HepG2 (cell line): ENCODE measurements around the gene CALY. TPM values are rescaled to one million over a fixed set of nuclear protein-coding genes. Genes with fewer than 3 reads are reported as not detected.

Experiments used
- HDAC1 ChIP-seq: sonication (generic); formaldehyde crosslinking; IDR thresholded peaks from 2 replicates; pipeline ENCODE4 v1.5.1; 2020; ENCODE audit warnings: mild to moderate bottlenecking, missing genetic modification reagents
- HMGA1 ChIP-seq: sonication (generic); formaldehyde crosslinking; conservative IDR thresholded peaks from 2 replicates; pipeline ENCODE4 v1.4.0; 2020; ENCODE audit warnings: missing genetic modification reagents
- KDM3A ChIP-seq: IDR thresholded peaks from 2 replicates; pipeline ENCODE4 v1.6.1; 2018; ENCODE audit warnings: low read depth, missing compliant biosample characterization
- KDM6A ChIP-seq: IDR thresholded peaks from 2 replicates; pipeline ENCODE4 v1.6.1; 2016; ENCODE audit warnings: low read depth
- KLF9 ChIP-seq: IDR thresholded peaks from 2 replicates; pipeline ENCODE4 v1.6.1; 2016; ENCODE audit warnings: low read depth
- MYNN ChIP-seq: sonication (generic); formaldehyde crosslinking; IDR thresholded peaks from 2 replicates; pipeline ENCODE4 v1.4.0; 2020; ENCODE audit warnings: mild to moderate bottlenecking, low read depth, missing genetic modification reagents
- NFYB ChIP-seq: sonication (generic); formaldehyde crosslinking; IDR thresholded peaks from 2 replicates; pipeline ENCODE4 v1.4.0; 2020; ENCODE audit warnings: missing genetic modification reagents
- POLR2AphosphoS2 ChIP-seq: IDR thresholded peaks from 2 replicates; pipeline ENCODE4 v1.6.1; 2011; ENCODE audit warnings: low read depth, low read length, improper control_type of control experiment
- SMC3 ChIP-seq: IDR thresholded peaks from 2 replicates; pipeline ENCODE4 v1.6.1; 2011; ENCODE audit warnings: low read length, improper control_type of control experiment
- ZBTB1 ChIP-seq: sonication (generic); formaldehyde crosslinking; IDR thresholded peaks from 2 replicates; pipeline ENCODE4 v1.4.0; 2020; ENCODE audit warnings: missing genetic modification reagents, borderline replicate concordance
- ZFY ChIP-seq: sonication (generic); formaldehyde crosslinking; IDR thresholded peaks from 2 replicates; pipeline ENCODE4 v1.4.0; 2020; ENCODE audit warnings: missing genetic modification reagents
- ZNF232 ChIP-seq: sonication (generic); formaldehyde crosslinking; IDR thresholded peaks from 2 replicates; pipeline ENCODE4 v1.4.0; 2020; ENCODE audit warnings: missing genetic modification reagents, borderline replicate concordance
- ZNF451 ChIP-seq: sonication (generic); formaldehyde crosslinking; IDR thresholded peaks from 2 replicates; pipeline ENCODE4 v1.5.0; 2020; ENCODE audit warnings: mild to moderate bottlenecking, missing genetic modification reagents
- ZNF484 ChIP-seq: sonication (generic); formaldehyde crosslinking; IDR thresholded peaks from 2 replicates; pipeline ENCODE4 v1.5.1; 2020; ENCODE audit warnings: mild to moderate bottlenecking, low read depth, missing genetic modification reagents, borderline replicate concordance
- ZNF616 ChIP-seq: sonication (generic); formaldehyde crosslinking; IDR thresholded peaks from 2 replicates; pipeline ENCODE4 v1.5.0; 2020; ENCODE audit warnings: low read depth, mild to moderate bottlenecking, missing genetic modification reagents
- ZNF652 ChIP-seq: IDR thresholded peaks from 2 replicates; pipeline ENCODE4 v1.6.1; 2016; ENCODE audit warnings: low read depth, borderline replicate concordance
- ZNF709 ChIP-seq: sonication (generic); formaldehyde crosslinking; IDR thresholded peaks from 2 replicates; pipeline ENCODE4 v1.5.0; 2020; ENCODE audit warnings: mild to moderate bottlenecking, missing genetic modification reagents
- ZNF749 ChIP-seq: sonication (generic); formaldehyde crosslinking; IDR thresholded peaks from 2 replicates; pipeline ENCODE4 v1.8.0; 2022; ENCODE audit warnings: mild to moderate bottlenecking, missing genetic modification reagents, moderate library complexity, borderline replicate concordance
- ZNF768 ChIP-seq: sonication (generic); formaldehyde crosslinking; IDR thresholded peaks from 2 replicates; pipeline ENCODE4 v1.4.0; 2020; ENCODE audit warnings: missing genetic modification reagents
- polyA plus RNA-seq, 8 experiments: library from polyadenylated mRNA; depleted of rRNA in 3 of 8; stranded (reverse) in 7 of 8; unstranded in 1 of 8; fragments of >200 nt; fragmentation: Illumina TruSeq in 4 of 8; extraction: Trizol in 4 of 8; gene quantifications; 2 replicates each; pipeline versions ENCODE4 v1.2.1 to v1.2.3, GENCODE V29; 2011 to 2016; ENCODE audit warnings: low read depth in 4 of 8, missing spikeins in 1 of 8, mixed read lengths in 1 of 8; ENCODE audit not compliant: insufficient read depth in 1 of 8
- total RNA-seq, 5 experiments: library from RNA; depleted of rRNA; stranded (reverse); fragments of >200 nt; fragmentation: Illumina TruSeq; extraction: Trizol; gene quantifications; 2 replicates each; pipeline ENCODE4 v1.2.3, GENCODE V29; 2016; ENCODE audit warnings: low read depth in 1 of 5
- TF ChIP-seq, protein P1 (sequence below): sonication (generic); formaldehyde crosslinking; IDR thresholded peaks from 2 replicates; pipeline ENCODE4 v1.4.0; 2020; ENCODE audit warnings: missing genetic modification reagents
- TF ChIP-seq, protein P2 (sequence below): sonication (generic); formaldehyde crosslinking; IDR thresholded peaks from 2 replicates; pipeline ENCODE4 v1.4.0; 2020; ENCODE audit warnings: missing genetic modification reagents
- TF ChIP-seq, protein P3 (sequence below): sonication (generic); formaldehyde crosslinking; IDR thresholded peaks from 2 replicates; pipeline ENCODE4 v1.8.0; 2022; ENCODE audit warnings: missing genetic modification reagents, low read depth, mild to moderate bottlenecking, borderline replicate concordance
- TF ChIP-seq, protein P4 (sequence below): sonication (generic); formaldehyde crosslinking; IDR thresholded peaks from 2 replicates; pipeline ENCODE4 v1.8.1; 2022; ENCODE audit warnings: mild to moderate bottlenecking, missing genetic modification reagents
- TF ChIP-seq, protein P5 (sequence below): sonication (generic); formaldehyde crosslinking; IDR thresholded peaks from 2 replicates; pipeline ENCODE4 v1.8.1; 2023; ENCODE audit warnings: mild to moderate bottlenecking, inconsistent platforms, moderate library complexity, missing genetic modification reagents, borderline replicate concordance

CALY gene
- total and polyA plus RNA-seq, 2 of the 13 experiments (the other 11 are each of a cell fraction or from before 2014, with no cell fraction given) = 0.08 TPM; not detected in 1

DNA sequence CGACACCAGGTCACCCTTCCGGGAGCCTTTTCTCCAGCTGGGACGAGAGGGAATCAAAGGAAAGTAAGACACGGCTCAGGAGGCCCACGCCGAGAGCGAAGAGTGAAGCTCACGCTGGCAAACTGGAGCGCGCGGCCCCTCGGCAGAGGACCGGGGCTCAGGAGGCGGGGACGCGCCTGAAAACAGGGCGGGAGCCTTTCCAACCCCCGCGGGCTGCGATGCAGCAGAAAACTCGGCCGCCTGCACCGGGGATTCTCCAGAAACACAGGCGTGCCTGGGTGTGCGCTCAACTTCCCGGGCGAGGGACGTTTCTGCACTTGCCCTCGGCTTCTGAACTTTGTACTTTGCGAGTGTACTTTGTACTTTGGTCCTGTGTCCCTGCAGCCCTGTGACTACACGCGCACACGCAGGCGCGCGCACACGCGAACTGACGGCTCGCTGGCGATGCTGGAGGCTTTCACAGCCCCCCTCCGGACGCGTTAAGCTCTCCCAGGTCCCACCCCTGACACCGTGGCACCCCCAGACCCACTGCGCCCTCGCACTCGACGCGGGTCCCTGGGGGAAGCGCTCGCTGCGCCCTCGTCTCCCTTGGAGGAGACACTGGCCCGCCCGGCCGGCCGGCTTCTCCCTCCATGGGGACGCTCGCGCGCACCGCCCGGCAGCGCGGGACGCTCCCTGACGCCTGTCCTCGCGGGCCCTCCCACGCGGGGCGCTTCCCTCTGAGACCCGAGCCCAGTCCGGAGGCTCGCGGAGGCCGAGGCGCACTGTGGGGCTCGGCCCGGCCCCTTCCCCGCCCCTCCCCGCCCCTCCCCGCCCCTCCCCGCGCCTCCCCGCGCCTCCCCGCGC, 41.8 kb upstream of the CALY start (continued):
- TF ChIP-seq HDAC1 (CRISPR knock-in tag) = peak; percentile 90
- TF ChIP-seq, protein P1, sequence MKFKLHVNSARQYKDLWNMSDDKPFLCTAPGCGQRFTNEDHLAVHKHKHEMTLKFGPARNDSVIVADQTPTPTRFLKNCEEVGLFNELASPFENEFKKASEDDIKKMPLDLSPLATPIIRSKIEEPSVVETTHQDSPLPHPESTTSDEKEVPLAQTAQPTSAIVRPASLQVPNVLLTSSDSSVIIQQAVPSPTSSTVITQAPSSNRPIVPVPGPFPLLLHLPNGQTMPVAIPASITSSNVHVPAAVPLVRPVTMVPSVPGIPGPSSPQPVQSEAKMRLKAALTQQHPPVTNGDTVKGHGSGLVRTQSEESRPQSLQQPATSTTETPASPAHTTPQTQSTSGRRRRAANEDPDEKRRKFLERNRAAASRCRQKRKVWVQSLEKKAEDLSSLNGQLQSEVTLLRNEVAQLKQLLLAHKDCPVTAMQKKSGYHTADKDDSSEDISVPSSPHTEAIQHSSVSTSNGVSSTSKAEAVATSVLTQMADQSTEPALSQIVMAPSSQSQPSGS = 0 out of 2 replicates have a peak, but pooled peaks have one; percentile 38
- 0 out of 2 replicates have a peak, but pooled peaks have one; percentile 31 for TF ChIP-seq ZNF616 (CRISPR knock-in tag)
- peak; percentile 51; the same call in 1 of the 2 replicates for TF ChIP-seq ZFY (CRISPR knock-in tag)
- TF ChIP-seq ZNF768 = no peak; the same call in 1 of the 2 replicates
- TF ChIP-seq, protein P2, sequence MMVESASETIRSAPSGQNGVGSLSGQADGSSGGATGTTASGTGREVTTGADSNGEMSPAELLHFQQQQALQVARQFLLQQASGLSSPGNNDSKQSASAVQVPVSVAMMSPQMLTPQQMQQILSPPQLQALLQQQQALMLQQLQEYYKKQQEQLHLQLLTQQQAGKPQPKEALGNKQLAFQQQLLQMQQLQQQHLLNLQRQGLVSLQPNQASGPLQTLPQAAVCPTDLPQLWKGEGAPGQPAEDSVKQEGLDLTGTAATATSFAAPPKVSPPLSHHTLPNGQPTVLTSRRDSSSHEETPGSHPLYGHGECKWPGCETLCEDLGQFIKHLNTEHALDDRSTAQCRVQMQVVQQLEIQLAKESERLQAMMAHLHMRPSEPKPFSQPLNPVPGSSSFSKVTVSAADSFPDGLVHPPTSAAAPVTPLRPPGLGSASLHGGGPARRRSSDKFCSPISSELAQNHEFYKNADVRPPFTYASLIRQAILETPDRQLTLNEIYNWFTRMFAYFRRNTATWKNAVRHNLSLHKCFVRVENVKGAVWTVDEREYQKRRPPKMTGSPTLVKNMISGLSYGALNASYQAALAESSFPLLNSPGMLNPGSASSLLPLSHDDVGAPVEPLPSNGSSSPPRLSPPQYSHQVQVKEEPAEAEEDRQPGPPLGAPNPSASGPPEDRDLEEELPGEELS (CRISPR knock-in tag) = no peak
- TF ChIP-seq MYNN (CRISPR knock-in tag) = no peak
- no peak for TF ChIP-seq SMC3
- TF ChIP-seq KLF9 (CRISPR knock-in tag) = no peak
- TF ChIP-seq ZNF232 (CRISPR knock-in tag) = peak; percentile 21; the same call in 1 of the 2 replicates
- no peak for TF ChIP-seq ZNF652
- peak; percentile 51; the same call in 1 of the 2 replicates for TF ChIP-seq ZNF749 (CRISPR knock-in tag)
- no peak for TF ChIP-seq HMGA1 (CRISPR knock-in tag)
- no peak; the same call in 1 of the 2 replicates for TF ChIP-seq POLR2AphosphoS2
- TF ChIP-seq, protein P3, sequence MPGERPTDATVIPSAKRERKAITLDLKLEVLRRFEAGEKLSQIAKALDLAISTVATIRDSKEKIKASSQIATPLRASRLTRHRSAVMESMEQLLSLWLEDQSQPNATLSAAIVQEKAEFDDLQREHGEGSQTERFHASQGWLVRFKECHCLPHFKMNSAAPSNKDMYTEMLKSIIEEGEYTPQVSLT = no peak
- TF ChIP-seq, protein P4, sequence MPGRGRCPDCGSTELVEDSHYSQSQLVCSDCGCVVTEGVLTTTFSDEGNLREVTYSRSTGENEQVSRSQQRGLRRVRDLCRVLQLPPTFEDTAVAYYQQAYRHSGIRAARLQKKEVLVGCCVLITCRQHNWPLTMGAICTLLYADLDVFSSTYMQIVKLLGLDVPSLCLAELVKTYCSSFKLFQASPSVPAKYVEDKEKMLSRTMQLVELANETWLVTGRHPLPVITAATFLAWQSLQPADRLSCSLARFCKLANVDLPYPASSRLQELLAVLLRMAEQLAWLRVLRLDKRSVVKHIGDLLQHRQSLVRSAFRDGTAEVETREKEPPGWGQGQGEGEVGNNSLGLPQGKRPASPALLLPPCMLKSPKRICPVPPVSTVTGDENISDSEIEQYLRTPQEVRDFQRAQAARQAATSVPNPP (CRISPR knock-in tag) = 0 out of 2 replicates have a peak, but pooled peaks have one; percentile 21
- TF ChIP-seq ZNF709 = 0 out of 2 replicates have a peak, but pooled peaks have one; percentile 57
- no peak for TF ChIP-seq ZNF451 (CRISPR knock-in tag)
- no peak; the same call in 1 of the 2 replicates for TF ChIP-seq KDM3A (CRISPR knock-in tag)
- TF ChIP-seq ZBTB1 (CRISPR knock-in tag) = no peak
- TF ChIP-seq ZNF484 = 0 out of 2 replicates have a peak, but pooled peaks have one; percentile 27
- 0 out of 2 replicates have a peak, but pooled peaks have one; percentile 34 for TF ChIP-seq KDM6A
- TF ChIP-seq, protein P5, sequence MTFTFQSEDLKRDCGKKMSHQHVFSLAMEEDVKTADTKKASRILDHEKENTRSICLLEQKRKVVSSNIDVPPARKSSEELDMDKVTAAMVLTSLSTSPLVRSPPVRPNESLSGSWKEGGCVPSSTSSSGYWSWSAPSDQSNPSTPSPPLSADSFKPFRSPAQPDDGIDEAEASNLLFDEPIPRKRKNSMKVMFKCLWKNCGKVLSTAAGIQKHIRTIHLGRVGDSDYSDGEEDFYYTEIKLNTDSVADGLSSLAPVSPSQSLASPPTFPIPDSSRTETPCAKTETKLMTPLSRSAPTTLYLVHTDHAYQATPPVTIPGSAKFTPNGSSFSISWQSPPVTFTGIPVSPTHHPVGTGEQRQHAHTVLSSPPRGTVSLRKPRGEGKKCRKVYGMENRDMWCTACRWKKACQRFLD = no peak; the same call in 1 of the 2 replicates
- no peak for TF ChIP-seq NFYB (CRISPR knock-in tag)
